Small intestine (tissue), 7 donors: ENCODE measurements around the gene BARHL1. TPM values are rescaled to one million over a fixed set of nuclear protein-coding genes. Genes with fewer than 3 reads are reported as not detected.
A peak's percentile ranks its signal among the peaks of the same experiment; 100 is the strongest.

Experiments
- DNase-seq, 2 donors: peaks; one replicate each; pipeline versions ENCODE4 v3.0.0 to v3.0.0-alpha.2; 2013
- FAIRE-seq: peaks from 2 replicates; lab custom pipeline; 2012; peaks lifted over from hg19 to GRCh38; lab: Jason Lieb, UNC
- H3K27ac ChIP-seq, 3 donors: one replicate each; pipeline ENCODE4 v1.5.1; 2013; ENCODE audit warnings: low read length in 2 of 3, mild to moderate bottlenecking in 2 of 3, control low read depth in 1 of 3, inconsistent platforms in 1 of 3, low read depth in 1 of 3, moderate library complexity in 1 of 3
- H3K27me3 ChIP-seq, 3 donors: one replicate each; pipeline ENCODE4 v1.6.1; 2013; ENCODE audit warnings: low read length in 3 of 3, inconsistent platforms in 1 of 3; ENCODE audit not compliant: control insufficient read depth in 3 of 3, insufficient read depth in 3 of 3
- H3K36me3 ChIP-seq, 3 donors: one replicate each; pipeline ENCODE4 v1.6.1; 2013; ENCODE audit warnings: low read length in 3 of 3, inconsistent platforms in 1 of 3, low read depth in 1 of 3, mild to moderate bottlenecking in 1 of 3, moderate library complexity in 1 of 3; ENCODE audit not compliant: control insufficient read depth in 3 of 3, insufficient read depth in 2 of 3
- H3K4me1 ChIP-seq, 3 donors: one replicate each; pipeline ENCODE4 v1.6.1; 2013; ENCODE audit warnings: low read length in 2 of 3, inconsistent platforms in 1 of 3, low read depth in 1 of 3, mild to moderate bottlenecking in 1 of 3, moderate library complexity in 1 of 3; ENCODE audit not compliant: control insufficient read depth in 3 of 3, insufficient read depth in 2 of 3
- H3K4me3 ChIP-seq, 3 donors: one replicate each; pipeline ENCODE4 v1.5.1; 2013; ENCODE audit warnings: low read length in 3 of 3, control low read depth in 1 of 3, inconsistent platforms in 1 of 3, low read depth in 1 of 3, mild to moderate bottlenecking in 1 of 3, moderate library complexity in 1 of 3
- H3K9me3 ChIP-seq, 2 donors: one replicate each; pipeline ENCODE4 v1.6.1; 2013; ENCODE audit warnings: low read depth in 1 of 2, low read length in 1 of 2; ENCODE audit not compliant: control insufficient read depth in 2 of 2, insufficient read depth in 1 of 2
- WGBS, 3 donors: extraction: QIAGEN DNeasy Blood & Tissue Kit; methylation state at CpG; one replicate each; pipeline ENCODE4 v1.1.7; 2013; 5-methylcytosine and 5-hydroxymethylcytosine counted together
- polyA plus RNA-seq, 4 donors: library from polyadenylated mRNA; stranded (reverse) in 3 of 4; unstranded in 1 of 4; fragments of 200-250 nt in 3 of 4; fragments of 120-200 nt in 1 of 4; gene quantifications; one replicate each; pipeline versions ENCODE4 v1.2.1 to v1.2.3, GENCODE V29; 2013
- donor health status: healthy with polysubstance abuse.
- donor health status: control.
- donor health status: control.
- donor health status: Bipolar disorder and iron deficiency.
- donor health status: healthy.

Gene BARHL1
- polyA plus RNA-seq, 4 donors = not detected

DNA sequence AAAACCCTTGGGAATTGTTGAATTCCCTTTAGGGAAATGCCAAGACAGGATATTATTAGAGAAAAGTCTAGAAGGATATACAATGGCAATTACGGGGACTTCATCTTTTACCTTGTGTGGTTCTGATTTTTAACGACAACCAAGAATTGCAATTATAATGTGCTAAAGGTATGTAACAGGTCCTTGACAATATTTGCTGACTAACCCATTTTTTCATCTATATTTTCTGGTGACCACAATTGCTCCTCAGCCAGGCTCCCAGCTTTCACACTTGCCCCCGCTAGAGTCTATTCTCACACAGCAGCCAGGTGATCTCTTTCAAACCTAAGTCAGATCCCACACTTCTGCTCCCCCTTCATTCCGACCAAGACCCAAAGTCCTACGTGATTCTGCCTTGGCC is 34.3 kb downstream of the BARHL1 start:
- FAIRE-seq (no peak), DNase-seq (no peak)
- no peaks in the 10 kb centered on the region for H3K4me1 ChIP-seq
- H3K27ac ChIP-seq = no peak overlapping the region
- H3K27me3 ChIP-seq = no peaks in the 10 kb centered on the region
- H3K9me3 ChIP-seq = no peaks in the 10 kb centered on the region
- WGBS, 3 donors = 89 to 96% (median 94%) methylated on average over 5 of the region's 5 CpGs
- H3K36me3 ChIP-seq = peaks cover 4 to 33% (median 5%) of the 10 kb centered on the region in 3 donors
- H3K4me3 ChIP-seq = no peak overlapping the region

DNA sequence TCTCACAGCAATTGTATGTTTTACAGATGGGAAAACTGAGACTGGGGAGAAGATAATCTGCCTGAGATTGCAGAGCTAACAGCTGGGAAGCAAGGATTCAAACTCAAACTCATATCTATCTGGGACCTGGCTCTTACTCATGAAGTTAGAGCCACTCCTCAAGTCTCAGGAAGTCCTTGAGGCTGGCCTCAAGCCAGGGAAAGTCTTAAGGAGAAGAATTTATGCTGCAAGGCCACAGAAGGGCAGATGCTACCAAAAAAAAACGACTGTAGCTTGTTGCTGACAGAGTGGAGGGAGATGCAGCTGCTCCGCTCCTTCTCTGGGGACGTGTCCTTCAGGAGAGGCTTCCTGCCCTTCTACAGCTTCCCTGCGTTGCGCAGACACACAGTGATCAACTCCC is 39.8 kb downstream of the BARHL1 start:
- no peak overlapping the region for H3K4me3 ChIP-seq
- no peaks in the 10 kb centered on the region for H3K9me3 ChIP-seq
- H3K27ac ChIP-seq = no peak overlapping the region
- no peaks in the 10 kb centered on the region for H3K27me3 ChIP-seq
- FAIRE-seq (no peak), DNase-seq (peak in 1 of 2 donors; percentile 5)
- whole genome bisulfite sequencing, 3 donors = 68 to 84% (median 74%) methylated on average over 5 of the region's 5 CpGs
- H3K4me1 ChIP-seq = no peaks in the 10 kb centered on the region
- H3K36me3 ChIP-seq = peaks cover 2 to 34% (median 4%) of the 10 kb centered on the region in 3 donors

DNA sequence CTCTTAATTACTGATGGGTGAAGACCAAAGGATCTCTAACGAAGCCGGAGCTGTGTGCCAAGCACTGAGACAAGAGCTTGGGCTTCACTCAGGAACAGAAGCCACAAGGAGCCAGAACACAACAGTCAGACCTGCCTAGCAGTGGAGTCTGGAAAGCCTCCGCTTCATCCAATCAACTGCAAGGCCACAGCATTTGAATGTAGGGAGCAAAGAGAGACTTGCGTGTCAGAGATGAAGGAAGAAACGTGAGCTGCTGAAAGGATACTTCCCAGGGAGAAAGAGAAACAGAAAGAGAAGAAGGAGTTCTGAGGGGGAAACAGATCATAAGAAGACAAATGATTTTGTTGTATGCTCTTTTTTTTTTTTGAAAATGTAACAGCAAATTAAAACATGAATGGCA is 43.9 kb downstream of the BARHL1 start:
- 89 to 97% (median 91%) methylated on average over 5 of the region's 5 CpGs for WGBS, 3 donors
- DNase-seq = no peak
- no peak for FAIRE-seq
- Histone ChIP-seq H3K9me3 (no peaks in the 10 kb centered on the region), H3K4me3 (no peak overlapping the region), H3K27me3 (no peaks in the 10 kb centered on the region), H3K4me1 (no peaks in the 10 kb centered on the region), H3K36me3 (peaks cover 12 to 50% (median 12%) of the 10 kb centered on the region in 3 donors), H3K27ac (no peak overlapping the region)

DNA sequence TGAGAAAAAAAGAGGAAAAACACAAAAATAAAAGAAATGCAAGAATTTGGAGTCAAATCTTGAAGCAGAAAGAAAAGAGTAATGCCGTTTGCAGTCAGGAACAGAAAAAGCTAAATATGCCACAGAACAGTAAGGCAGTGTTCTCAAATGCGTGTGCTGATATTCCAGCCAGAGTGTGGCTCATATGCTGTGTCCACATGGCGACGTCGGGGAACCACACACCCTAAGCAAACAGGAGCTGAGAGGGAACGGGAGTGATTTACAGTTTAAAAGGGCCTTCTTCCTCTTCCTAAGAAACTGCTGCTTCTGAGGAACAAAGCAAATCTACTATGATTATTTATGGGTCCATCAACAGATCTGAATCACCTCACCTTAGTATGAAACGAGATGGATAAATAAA is 44.7 kb downstream of the BARHL1 start:
- WGBS, 3 donors = 76 to 80% (median 76%) methylated on average over 7 of the region's 7 CpGs
- Histone ChIP-seq H3K36me3 (peaks cover 12 to 52% (median 12%) of the 10 kb centered on the region in 3 donors), H3K4me1 (no peaks in the 10 kb centered on the region), H3K9me3 (no peaks in the 10 kb centered on the region), H3K4me3 (no peak overlapping the region), H3K27me3 (no peaks in the 10 kb centered on the region), H3K27ac (no peak overlapping the region)
- FAIRE-seq (no peak), DNase-seq (peak in 1 of 2 donors; percentile 8)

DNA sequence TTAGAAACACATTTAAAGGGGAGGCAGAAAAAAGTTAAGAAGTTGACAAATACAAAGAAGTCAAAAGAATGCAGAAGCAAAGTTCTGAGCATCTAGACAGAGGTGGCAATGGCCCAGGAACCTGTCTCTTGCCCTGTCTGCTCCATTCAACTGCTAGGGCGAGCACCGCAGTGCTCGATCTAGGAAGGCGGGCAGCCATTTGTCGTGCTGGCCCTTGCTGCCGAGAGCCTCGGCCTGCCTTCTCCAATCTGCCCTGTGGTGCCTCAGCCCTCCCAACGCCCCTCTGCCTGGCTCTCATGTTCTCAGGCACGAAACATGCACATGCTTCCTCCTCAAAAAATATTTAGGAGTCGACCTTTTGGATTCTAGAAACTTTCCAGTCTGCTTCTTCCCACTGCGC is 45.2 kb downstream of the BARHL1 start:
- Histone ChIP-seq H3K4me3 (no peak overlapping the region), H3K27me3 (no peaks in the 10 kb centered on the region), H3K27ac (no peak overlapping the region), H3K36me3 (peaks cover 12 to 48% (median 12%) of the 10 kb centered on the region in 3 donors), H3K4me1 (no peaks in the 10 kb centered on the region), H3K9me3 (no peaks in the 10 kb centered on the region)
- DNase-seq (no peak), FAIRE-seq (no peak)
- WGBS, 3 donors = 93 to 97% (median 97%) methylated on average over 11 of the region's 11 CpGs

DNA sequence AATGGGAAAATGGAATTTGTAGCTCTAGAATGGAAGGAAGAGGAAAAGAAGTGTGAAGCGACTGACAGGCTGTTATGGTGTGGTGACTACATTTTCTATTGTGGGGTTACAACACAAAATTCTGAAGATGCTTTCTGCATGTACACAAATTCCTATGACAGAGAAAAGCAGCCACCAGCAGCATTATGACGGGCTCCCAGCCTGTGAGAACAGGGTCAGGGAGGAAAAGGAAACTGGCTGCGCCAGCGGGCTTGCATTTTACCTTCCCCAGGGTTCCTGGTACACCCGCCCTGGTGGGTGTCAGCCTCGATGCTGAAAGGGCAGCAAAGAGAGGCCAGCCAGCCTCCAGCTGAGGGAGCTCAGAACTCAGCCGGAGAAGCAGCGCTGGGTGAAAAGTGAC is 46.3 kb downstream of the BARHL1 start:
- H3K9me3 ChIP-seq = no peaks in the 10 kb centered on the region
- WGBS, 3 donors = 91 to 96% (median 93%) methylated on average over 8 of the region's 8 CpGs
- no peaks in the 10 kb centered on the region for H3K4me1 ChIP-seq
- no peak overlapping the region for H3K4me3 ChIP-seq
- H3K36me3 ChIP-seq = peaks cover 12 to 41% (median 12%) of the 10 kb centered on the region in 3 donors
- no peaks in the 10 kb centered on the region for H3K27me3 ChIP-seq
- H3K27ac ChIP-seq = no peak overlapping the region
- DNase-seq (no peak), FAIRE-seq (no peak)

DNA sequence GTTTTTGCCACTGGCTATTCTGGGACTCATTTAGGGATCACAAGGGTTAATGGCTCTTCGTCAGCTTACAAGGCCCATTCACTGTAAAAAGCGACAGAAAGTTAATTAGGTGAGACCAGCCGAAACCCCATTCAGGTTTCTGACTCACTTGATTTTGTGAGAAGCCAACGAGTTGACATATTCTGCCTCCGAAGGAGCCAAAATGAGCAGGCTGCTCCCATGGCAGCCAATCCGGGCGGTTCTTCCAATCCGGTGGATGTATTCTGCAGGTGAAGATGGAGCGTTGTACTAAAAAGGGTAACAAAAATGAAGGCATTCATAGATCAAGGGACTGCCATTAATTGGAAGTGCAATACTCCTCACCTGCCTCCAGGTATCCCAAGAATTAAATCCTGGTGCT is 47.7 kb downstream of the BARHL1 start:
- FAIRE-seq (no peak), DNase-seq (no peak)
- 93 to 94% (median 93%) methylated on average over 9 of the region's 9 CpGs for WGBS, 3 donors
- no peaks in the 10 kb centered on the region for H3K4me1 ChIP-seq
- H3K9me3 ChIP-seq = no peaks in the 10 kb centered on the region
- no peaks in the 10 kb centered on the region for H3K27me3 ChIP-seq
- no peak overlapping the region for H3K27ac ChIP-seq
- no peak overlapping the region for H3K4me3 ChIP-seq
- peaks cover 12 to 41% (median 12%) of the 10 kb centered on the region in 3 donors for H3K36me3 ChIP-seq

DNA sequence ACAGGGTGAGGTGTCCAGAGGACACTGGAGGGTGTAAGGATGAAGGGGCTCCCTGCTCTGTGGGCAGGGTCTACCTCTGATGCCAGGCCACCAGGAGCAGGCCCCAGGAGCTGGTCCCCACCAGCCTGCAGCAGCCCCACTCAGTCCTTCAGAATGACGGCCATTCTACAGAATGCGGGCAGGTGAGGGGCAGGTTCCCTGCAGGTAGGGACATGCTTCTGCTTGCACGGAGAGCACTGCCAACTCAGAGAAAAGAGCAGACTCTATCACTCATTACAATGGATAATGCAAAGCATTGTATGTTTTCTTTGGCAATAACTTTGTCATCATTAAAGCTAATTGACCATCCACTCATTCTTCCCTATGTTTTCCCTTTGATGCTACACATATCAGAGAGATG is 48.4 kb downstream of the BARHL1 start:
- Histone ChIP-seq H3K27me3 (no peaks in the 10 kb centered on the region), H3K9me3 (no peaks in the 10 kb centered on the region), H3K4me1 (no peaks in the 10 kb centered on the region), H3K4me3 (no peak overlapping the region), H3K27ac (no peak overlapping the region), H3K36me3 (peaks cover 11 to 39% (median 12%) of the 10 kb centered on the region in 3 donors)
- no peak for FAIRE-seq
- DNase-seq = no peak
- 83 to 97% (median 92%) methylated on average over 3 of the region's 3 CpGs for WGBS, 3 donors

DNA sequence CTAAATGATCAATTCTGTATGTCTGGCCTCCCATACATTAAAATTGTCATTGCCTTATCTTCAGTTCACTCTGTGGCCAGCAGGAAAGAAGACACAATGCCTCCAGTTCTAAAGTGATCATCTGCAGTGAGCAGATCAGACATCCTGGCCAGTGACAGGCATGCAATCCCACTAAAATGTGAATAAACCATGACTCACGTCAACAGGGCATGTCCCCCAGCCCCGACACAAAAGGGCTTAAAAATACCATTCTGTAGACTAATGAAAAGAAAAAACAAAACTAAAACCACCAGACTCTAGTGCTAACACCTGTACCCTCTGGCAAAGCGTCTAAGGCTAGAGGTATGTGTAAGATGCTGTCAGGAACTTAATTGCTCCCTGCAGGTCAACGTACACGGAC is 48.9 kb downstream of the BARHL1 start:
- H3K27ac ChIP-seq = no peak overlapping the region
- peaks cover 11 to 36% (median 12%) of the 10 kb centered on the region in 3 donors for H3K36me3 ChIP-seq
- H3K4me1 ChIP-seq = no peaks in the 10 kb centered on the region
- WGBS, 3 donors = 91 to 97% (median 92%) methylated on average over 5 of the region's 5 CpGs
- FAIRE-seq = no peak
- no peaks in the 10 kb centered on the region for H3K9me3 ChIP-seq
- no peak overlapping the region for H3K4me3 ChIP-seq
- DNase-seq = no peak
- H3K27me3 ChIP-seq = no peaks in the 10 kb centered on the region
